Endothelial cell of umbilical vein (primary cell): ENCODE results near the gene TMEM266. TPM values are rescaled to one million over a fixed set of nuclear protein-coding genes. Genes with fewer than 3 reads are reported as not detected.

Experiments
- BruUV-seq: library from RNA; stranded (reverse); fragments of 400-500 nt; replicated peaks from 2 replicates; lab custom pipeline; 2021; lab: Mats Ljungman, UMichigan
- CTCF ChIA-PET: fragments of 300-600, 350-600 bp; sonication (Branson Sonifier 250); formaldehyde crosslinking; loops from one replicate; lab custom pipeline; 2021; ENCODE audit warnings: antibody characterized with exemption, inconsistent platforms; lab: Charles Lee
- POLR2A ChIA-PET: fragments of 300-600, 350-600 bp; sonication (Branson Sonifier 250); formaldehyde crosslinking; loops from one replicate; lab custom pipeline; 2021; ENCODE audit warnings: antibody characterized with exemption, inconsistent platforms; lab: Charles Lee
- DNase-seq: peaks from one replicate; pipeline ENCODE4 v3.0.0-alpha.2; 2011; ENCODE audit warnings: low read depth, low spot score
- FAIRE-seq: peaks from 2 replicates; lab custom pipeline; 2011; peaks lifted over from hg19 to GRCh38; lab: Jason Lieb, UNC
- H2AFZ ChIP-seq: 2 replicates; pipeline ENCODE4 v1.6.0; 2012; ENCODE audit warnings: low read depth, low read length, control low read depth, inconsistent platforms
- H3K27ac ChIP-seq: 2 replicates; pipeline ENCODE4 v1.5.1; 2011; ENCODE audit warnings: low read depth, mild to moderate bottlenecking, control low read depth, low read length, moderate library complexity; ENCODE audit not compliant: insufficient read depth
- H3K27me3 ChIP-seq, 2 experiments: 2 replicates each; pipeline versions ENCODE4 v1.6.0 to v1.6.1; 2011; ENCODE audit warnings: low read length in 2 of 2, mixed read lengths in 1 of 2; ENCODE audit not compliant: control insufficient read depth in 2 of 2, insufficient read depth in 2 of 2
- H3K36me3 ChIP-seq, 2 experiments: 2 replicates in 1 of 2; 3 replicates in 1 of 2; pipeline ENCODE4 v1.5.1; 2011; ENCODE audit warnings: low read length in 2 of 2, mild to moderate bottlenecking in 1 of 2, moderate library complexity in 1 of 2; ENCODE audit not compliant: control insufficient read depth in 2 of 2, insufficient read depth in 2 of 2; ENCODE audit errors: extremely low read depth in 1 of 2
- H3K4me1 ChIP-seq: 3 replicates; pipeline ENCODE4 v1.5.1; 2011; ENCODE audit warnings: mild to moderate bottlenecking, low read length; ENCODE audit not compliant: control insufficient read depth, insufficient read depth; ENCODE audit errors: extremely low read depth
- H3K4me2 ChIP-seq: 2 replicates; pipeline ENCODE4 v1.6.1; 2011; ENCODE audit warnings: low read length, control low read depth, mixed read lengths; ENCODE audit not compliant: insufficient read depth
- H3K4me3 ChIP-seq, 3 experiments: fragments of 200-600 bp in 1 of 3; sonication (generic), shearing (Covaris generic) in 1 of 3; replicated peaks in 1 of 3; 2 replicates each; pipeline ENCODE4 v1.5.1; 2011 to 2016; ENCODE audit warnings: control low read depth in 3 of 3, low read length in 3 of 3, mild to moderate bottlenecking in 2 of 3, inconsistent platforms in 1 of 3, low read depth in 1 of 3, moderate library complexity in 1 of 3; ENCODE audit not compliant: insufficient read depth in 1 of 3
- H3K79me2 ChIP-seq: 2 replicates; pipeline ENCODE4 v1.6.0; 2012; ENCODE audit warnings: low read length, inconsistent platforms; ENCODE audit not compliant: control insufficient read depth, insufficient read depth
- H3K9ac ChIP-seq: replicated peaks from 2 replicates; pipeline ENCODE3; 2011; ENCODE audit warnings: low read length, control low read depth; ENCODE audit not compliant: insufficient read depth; ENCODE audit errors: extremely low read depth
- H3K9me1 ChIP-seq: replicated peaks from 3 replicates; pipeline ENCODE4 v1.6.0; 2011; ENCODE audit warnings: mild to moderate bottlenecking, low read length; ENCODE audit not compliant: control insufficient read depth, insufficient read depth; ENCODE audit errors: extremely low read depth
- H3K9me3 ChIP-seq: replicated peaks from 2 replicates; pipeline ENCODE4 v1.5.1; 2012; ENCODE audit warnings: low read length, inconsistent platforms; ENCODE audit not compliant: control insufficient read depth, insufficient read depth
- H4K20me1 ChIP-seq: replicated peaks from 2 replicates; pipeline ENCODE3; 2011; ENCODE audit warnings: mild to moderate bottlenecking, low read length; ENCODE audit not compliant: control insufficient read depth, insufficient read depth; ENCODE audit errors: extremely low read depth
- EZH2 ChIP-seq: IDR thresholded peaks from 2 replicates; pipeline ENCODE4 v1.6.1; 2012; ENCODE audit warnings: borderline replicate concordance, low read depth, mild to moderate bottlenecking, moderate library complexity, low read length, inconsistent platforms; ENCODE audit not compliant: severe bottlenecking
- FOS ChIP-seq: IDR thresholded peaks from 2 replicates; pipeline ENCODE4 v1.6.1; 2011; ENCODE audit warnings: mild to moderate bottlenecking, low read length, moderate library complexity, borderline replicate concordance; ENCODE audit not compliant: insufficient read depth
- GATA2 ChIP-seq: IDR thresholded peaks from 2 replicates; pipeline ENCODE4 v1.7.0; 2011; ENCODE audit warnings: low read depth, mild to moderate bottlenecking, moderate library complexity, mixed read lengths, low read length; ENCODE audit not compliant: insufficient read length, insufficient read depth
- MYC ChIP-seq: IDR thresholded peaks from one replicate; pipeline ENCODE4 v1.6.1; 2011; ENCODE audit warnings: mild to moderate bottlenecking, low read depth, low read length
- POLR2A ChIP-seq: IDR thresholded peaks from 2 replicates; pipeline ENCODE4 v1.6.1; 2012; ENCODE audit warnings: low read depth, mild to moderate bottlenecking, control low read depth, low read length
- POLR2AphosphoS5 ChIP-seq: IDR thresholded peaks from 2 replicates; pipeline ENCODE4 v1.6.1; 2012; ENCODE audit warnings: low read depth, mild to moderate bottlenecking, control low read depth, low read length, moderate library complexity; ENCODE audit not compliant: insufficient read depth
- dilution Hi-C: fragments of 300-500 bp; cut with MboI; formaldehyde crosslinking; loops from one replicate; pipeline ENCODE4 v1.15.0; 2019; ENCODE audit warnings: low sequenced_read_pairs; ENCODE audit not compliant: extremely low pct_ligation_motif_present
- intact Hi-C: fragments of 100-400 bp; cut with micrococcal nuclease; formaldehyde crosslinking; loops from one replicate; pipeline ENCODE4 v1.10.0; 2022
- polyA plus RNA-seq, 4 experiments: library from polyadenylated mRNA; depleted of rRNA in 3 of 4; stranded (reverse) in 3 of 4; unstranded in 1 of 4; fragments of >200 nt; gene quantifications; 2 replicates each; pipeline versions ENCODE4 v1.2.1 to v1.2.3, GENCODE V29; 2011 to 2012; ENCODE audit warnings: missing spikeins in 1 of 4
- total RNA-seq: library from RNA; stranded (reverse); gene quantifications from 2 replicates; pipeline ENCODE4 v1.2.3, GENCODE V29; 2021
- TF ChIP-seq, protein P1 (sequence below), 2 donors: IDR thresholded peaks; 1 replicate in 1 of 2; 2 replicates in 1 of 2; pipeline ENCODE4 v1.5.1; 2011; ENCODE audit warnings: low read length in 2 of 2, mild to moderate bottlenecking in 2 of 2, moderate library complexity in 2 of 2, control low read depth in 1 of 2, inconsistent platforms in 1 of 2, low read depth in 1 of 2; ENCODE audit not compliant: insufficient read depth in 1 of 2; ENCODE audit errors: extremely low read depth in 1 of 2
- TF ChIP-seq, protein P2 (sequence below): IDR thresholded peaks from 2 replicates; pipeline ENCODE4 v1.6.1; 2011; ENCODE audit not compliant: insufficient read depth, insufficient read length

Gene TMEM266
- total and polyA plus RNA-seq, 2 donors (not counting 3 experiments of a cell fraction or from before 2014, with no cell fraction given), result not detected

DNA sequence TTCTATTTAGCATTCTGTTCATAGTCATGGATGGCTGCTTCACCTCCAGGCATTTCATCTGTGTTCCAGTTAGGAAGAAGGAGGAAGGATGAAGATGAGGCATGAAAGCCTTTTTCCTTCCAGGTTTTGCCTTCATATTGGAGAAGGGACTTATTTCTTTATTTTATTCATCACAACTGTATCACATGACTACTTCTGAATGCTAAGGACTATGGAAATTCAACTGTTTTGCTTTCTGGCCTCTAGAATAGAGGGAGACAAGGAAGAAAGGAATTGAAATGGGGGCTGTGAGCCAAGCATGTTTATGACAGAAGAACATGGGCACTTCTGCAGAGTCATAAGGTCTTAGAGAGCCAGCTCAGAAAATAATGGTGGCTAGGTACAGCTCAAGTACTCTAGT, 10.4 kb downstream of the TMEM266 start:
- H3K4me1 ChIP-seq, result no peaks in the 10 kb centered on the region
- H3K27ac ChIP-seq, result no peak overlapping the region
- peaks cover 7 to 14% of the 10 kb centered on the region in 2 experiments for H3K27me3 ChIP-seq
- no TSS peak for BruUV-seq
- DNase-seq (no peak), FAIRE-seq (no peak)
- intact Hi-C loops (no loop called here), dilution Hi-C loops (no loop called here)
- ChIA-PET CTCF (no interaction called here), POLR2A (interaction anchor here (0.5 kb wide), 1 partner anchor 425 kb away, joined by 4 read pairs; no protein-coding TSS in a partner anchor)
- H3K9me1 ChIP-seq, result no peaks in the 10 kb centered on the region
- no peak overlapping the region for H2AFZ ChIP-seq
- H3K4me2 ChIP-seq, result no peak overlapping the region
- H3K9me3 ChIP-seq, result no peaks in the 10 kb centered on the region
- TF ChIP-seq POLR2A (no peak), POLR2AphosphoS5 (no peak), MYC (no peak), GATA2 (no peak), FOS (no peak), EZH2 (no peak)
- TF ChIP-seq, protein P1, sequence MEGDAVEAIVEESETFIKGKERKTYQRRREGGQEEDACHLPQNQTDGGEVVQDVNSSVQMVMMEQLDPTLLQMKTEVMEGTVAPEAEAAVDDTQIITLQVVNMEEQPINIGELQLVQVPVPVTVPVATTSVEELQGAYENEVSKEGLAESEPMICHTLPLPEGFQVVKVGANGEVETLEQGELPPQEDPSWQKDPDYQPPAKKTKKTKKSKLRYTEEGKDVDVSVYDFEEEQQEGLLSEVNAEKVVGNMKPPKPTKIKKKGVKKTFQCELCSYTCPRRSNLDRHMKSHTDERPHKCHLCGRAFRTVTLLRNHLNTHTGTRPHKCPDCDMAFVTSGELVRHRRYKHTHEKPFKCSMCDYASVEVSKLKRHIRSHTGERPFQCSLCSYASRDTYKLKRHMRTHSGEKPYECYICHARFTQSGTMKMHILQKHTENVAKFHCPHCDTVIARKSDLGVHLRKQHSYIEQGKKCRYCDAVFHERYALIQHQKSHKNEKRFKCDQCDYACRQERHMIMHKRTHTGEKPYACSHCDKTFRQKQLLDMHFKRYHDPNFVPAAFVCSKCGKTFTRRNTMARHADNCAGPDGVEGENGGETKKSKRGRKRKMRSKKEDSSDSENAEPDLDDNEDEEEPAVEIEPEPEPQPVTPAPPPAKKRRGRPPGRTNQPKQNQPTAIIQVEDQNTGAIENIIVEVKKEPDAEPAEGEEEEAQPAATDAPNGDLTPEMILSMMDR (IDR thresholded peaks at IDR 0.05; ENCODE audit: extremely low read depth in 1 of 2, insufficient read depth in 1 of 2, low read depth in 1 of 2, low read length in 2 of 2), result no peak
- TF ChIP-seq, protein P2, sequence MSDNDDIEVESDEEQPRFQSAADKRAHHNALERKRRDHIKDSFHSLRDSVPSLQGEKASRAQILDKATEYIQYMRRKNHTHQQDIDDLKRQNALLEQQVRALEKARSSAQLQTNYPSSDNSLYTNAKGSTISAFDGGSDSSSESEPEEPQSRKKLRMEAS, result no peak
- H3K79me2 ChIP-seq, result no peaks in the 10 kb centered on the region
- H3K4me3 ChIP-seq, result no peak overlapping the region
- no peaks in the 10 kb centered on the region for H3K36me3 ChIP-seq
- no peak overlapping the region for H3K9ac ChIP-seq
- no peaks in the 10 kb centered on the region for H4K20me1 ChIP-seq
